GM19455 (cell line): ENCODE measurements around the gene ATP2A2.
"Not testable (repeated sequence)": the region's sequence is repeated elsewhere in the genome, so short reads cannot be mapped to it uniquely, and the experiment has no call there.

Source experiments
- ATAC-seq: cut with Tn5 transposase; IDR thresholded peaks from one replicate; pipeline ENCODE4 v1.9.1; 2021; ENCODE audit not compliant: unreplicated experiment

ATP2A2 gene

DNA sequence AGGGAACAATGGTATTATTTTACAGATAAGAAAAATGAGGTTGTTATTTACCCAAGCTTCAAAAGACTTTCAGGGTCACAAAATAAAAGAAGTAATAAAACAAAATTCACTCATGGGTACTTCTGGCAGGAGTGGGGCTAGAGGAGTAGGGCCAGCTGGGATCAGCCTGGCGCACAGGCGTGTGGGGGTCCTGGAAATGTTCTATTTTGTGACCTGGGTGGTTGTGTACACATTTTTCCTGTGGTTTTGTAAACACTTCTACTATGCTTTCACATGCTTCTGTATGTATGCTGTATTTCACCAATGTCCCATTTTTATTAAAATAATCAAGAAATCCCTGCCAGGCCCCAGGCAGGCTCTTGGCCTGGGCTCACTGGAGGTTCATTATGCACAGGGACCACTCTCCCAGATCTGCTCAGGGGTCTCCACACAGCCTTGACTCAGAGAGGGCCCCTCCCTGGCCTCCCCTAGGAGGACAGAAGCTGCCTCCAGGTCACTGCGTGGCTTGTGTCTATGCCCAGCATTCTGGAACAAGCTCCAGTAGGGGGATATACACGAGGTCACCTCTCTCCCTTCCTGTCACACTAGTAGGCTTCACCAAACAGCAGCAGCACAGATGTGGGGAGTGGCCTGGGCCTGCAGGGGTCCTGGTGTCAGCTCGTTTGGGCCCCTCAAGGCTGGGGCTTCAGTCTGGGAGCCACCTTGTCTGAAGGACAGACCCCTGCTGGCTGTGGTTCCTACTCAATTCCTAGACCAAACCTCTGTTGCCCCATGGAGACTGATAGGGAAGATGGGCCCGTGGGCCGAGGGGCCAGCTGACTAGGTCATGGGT, 84.7 kb downstream of the ATP2A2 start:
- ATAC-seq = no peak

DNA sequence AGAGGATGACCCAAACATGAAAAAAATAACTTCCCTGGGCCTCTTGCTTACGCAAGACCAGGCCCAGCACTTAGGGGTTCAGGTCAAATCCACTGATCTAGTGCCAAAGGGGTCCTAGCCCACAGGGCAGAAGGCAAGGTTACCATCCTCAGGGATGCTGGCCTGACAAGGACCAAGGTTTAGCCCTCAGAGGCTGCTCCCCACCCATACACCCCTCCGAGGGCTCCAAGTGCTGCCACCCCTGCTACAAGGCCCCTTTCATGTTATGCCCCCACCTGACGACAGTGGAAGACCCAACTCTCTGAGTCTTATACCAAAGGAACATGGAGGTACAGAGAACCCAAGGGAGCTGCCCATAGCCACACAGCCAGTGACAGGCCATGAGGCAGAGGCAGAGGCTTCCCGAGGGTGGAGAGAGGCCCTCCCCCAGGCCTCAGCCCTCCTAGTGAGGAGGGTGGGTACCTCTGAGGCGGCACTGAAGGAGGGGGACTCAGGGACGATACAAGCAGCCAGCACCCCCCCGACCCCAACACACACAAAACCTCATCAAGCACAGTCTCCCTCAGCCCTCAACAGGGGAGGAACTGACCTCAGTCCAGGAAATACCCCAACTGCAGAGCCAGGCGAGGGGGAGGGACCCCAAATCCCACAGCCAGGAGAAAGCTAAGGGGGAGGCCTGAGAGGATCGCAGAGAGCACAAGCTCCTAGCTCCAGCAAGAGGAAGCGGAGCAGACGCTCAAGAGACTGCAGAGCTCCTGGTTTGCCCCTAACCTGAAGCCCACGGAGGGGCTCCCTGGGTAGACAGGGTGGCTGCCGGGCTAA, 85.5 kb downstream of the ATP2A2 start:
- ATAC-seq = no peak

DNA sequence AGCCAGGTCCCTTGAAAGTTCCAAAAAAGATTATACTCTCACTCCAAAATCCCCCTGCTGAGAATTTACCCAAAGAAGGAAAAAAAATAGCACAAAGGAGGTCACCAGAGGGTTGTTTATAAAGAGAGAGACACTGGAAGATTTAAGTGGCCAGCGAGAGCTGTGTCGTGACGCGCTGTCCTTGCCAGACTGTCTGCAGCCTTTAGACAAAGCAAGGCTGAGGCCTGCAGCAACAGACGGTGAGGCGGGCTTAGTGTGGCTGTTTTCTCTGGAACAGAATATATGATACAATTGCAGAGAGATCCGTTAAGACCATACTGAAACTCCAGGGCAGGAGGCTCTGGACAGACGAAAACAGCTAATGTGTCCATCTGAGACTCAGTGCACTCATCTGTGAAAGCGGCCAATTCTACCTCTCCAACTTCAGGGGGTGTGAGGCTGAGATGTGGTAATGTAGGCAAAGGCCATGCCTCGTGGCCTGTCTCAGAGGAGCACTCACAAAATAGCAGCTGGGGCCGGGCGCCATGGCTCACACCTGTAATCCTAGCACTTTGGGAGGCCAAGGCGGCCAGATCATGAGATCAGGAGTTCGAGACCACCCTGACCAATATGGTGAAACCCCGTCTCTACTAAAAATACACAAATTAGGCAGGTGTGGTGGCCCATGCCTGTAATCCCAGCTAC, 86.3 kb downstream of the ATP2A2 start:
- no peak for ATAC-seq

DNA sequence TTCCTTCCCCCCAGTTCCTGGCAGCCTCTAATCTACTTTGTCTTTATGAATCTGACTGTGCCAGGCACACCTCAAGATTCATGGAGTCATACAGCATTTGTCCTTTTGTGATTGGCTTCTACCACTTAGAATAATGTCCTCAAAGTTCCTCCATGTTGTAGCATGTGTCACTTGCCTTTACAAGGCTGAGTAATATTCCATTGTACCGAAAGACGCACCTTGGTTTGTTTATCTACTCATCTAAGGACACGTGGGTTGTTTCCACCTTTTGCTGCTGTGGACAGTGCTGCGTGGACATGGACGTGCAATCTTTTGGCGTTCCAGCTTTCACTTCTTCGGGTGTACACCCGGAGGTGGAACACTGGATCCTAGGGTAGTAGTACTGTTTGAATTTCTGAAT, 88.9 kb downstream of the ATP2A2 start:
- ATAC-seq = no peak

DNA sequence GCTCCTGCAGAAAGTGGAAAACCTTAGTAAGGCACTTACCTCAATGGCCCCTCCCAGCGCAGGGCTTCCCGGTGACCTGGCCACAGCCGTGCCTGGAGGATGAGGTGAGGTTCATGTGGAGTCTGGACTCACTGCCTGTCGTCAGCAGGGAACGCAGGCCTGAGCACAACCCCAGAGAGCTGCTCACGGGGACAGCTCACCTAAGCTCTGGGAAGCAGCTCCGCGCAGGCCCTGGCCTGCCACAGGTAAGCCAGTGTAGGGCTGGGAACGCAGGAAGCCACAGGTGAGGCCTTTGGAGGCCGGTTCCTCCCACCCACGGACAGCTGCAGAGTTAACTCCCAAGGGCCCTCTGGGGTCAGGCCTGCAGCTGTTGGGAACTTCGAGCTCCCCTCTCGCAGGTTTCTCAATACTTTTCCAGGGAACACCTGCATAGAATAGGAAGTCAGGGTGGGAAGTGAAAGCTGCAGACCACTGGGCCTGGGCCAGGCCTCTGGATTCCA, 89.7 kb downstream of the ATP2A2 start:
- ATAC-seq = no peak

DNA sequence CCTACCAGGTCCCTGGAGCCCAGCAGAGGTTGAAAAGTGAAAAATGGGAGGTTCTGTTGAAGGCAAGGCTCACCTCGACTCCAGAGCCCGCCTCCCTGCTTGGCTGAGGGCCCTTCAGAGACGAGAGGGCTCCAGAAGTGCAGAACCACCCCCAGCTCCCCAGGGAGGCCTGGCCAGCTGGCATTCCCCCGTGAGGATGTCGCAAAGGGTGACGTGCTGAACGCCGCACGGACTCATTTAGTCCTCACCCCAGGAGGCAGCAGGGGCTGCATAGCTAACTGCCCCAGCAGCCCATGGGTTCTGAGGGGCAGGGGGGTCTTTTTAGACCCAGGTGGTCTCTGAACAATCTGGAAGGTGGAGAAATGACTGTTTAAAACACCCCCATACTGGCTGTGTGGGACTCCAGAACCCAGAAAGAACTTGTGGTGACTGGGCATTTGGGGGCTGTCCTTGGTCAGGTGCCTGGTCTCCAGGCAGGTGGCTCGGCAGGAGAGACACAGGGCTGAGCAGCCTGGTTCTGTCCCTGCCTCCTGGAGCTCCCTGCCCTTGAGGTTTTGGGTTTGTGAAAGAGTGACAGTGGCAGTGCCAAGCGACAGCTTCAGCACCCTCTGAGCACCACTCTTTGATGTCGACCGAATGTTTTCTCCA, 90.5 kb downstream of the ATP2A2 start:
- no peak for ATAC-seq

DNA sequence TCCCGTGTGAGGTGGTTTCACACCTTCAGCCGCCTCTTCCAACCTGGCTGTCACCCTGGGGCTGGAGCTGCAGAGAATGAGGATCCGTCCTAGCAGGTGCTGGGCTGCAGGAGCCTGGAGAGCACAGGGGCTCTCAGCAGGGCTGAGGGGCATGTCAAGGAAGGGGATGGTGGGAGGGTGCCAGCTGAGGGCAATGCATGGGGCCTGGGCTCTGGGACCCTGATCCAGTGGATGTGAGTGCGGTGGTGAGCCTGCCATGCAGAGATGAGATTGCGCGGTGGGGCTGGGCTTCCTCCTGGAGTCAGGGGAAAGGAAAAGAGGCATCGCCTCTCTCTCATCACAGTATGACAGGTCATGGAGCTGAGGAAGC, 91.0 kb downstream of the ATP2A2 start:
- ATAC-seq = no peak

DNA sequence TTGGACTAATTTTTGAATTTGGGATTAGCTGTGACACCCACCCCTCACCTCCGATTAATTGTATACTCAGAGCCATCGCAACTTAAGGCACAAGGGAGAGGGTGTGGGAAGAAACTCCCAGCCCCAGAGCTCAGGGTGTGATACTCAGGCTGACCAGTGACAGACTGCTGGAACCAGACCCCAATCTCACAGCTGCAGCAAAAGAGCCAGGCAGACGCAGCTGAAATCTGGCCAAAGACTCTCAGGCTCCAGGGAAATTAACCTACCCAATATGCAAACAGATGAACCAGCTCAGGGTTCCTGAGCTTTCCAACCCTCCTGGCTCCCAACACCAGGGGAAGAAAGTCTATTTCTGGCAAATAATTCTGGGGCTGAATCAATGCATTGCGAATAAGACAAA, 92.0 kb downstream of the ATP2A2 start:
- ATAC-seq = no peak

DNA sequence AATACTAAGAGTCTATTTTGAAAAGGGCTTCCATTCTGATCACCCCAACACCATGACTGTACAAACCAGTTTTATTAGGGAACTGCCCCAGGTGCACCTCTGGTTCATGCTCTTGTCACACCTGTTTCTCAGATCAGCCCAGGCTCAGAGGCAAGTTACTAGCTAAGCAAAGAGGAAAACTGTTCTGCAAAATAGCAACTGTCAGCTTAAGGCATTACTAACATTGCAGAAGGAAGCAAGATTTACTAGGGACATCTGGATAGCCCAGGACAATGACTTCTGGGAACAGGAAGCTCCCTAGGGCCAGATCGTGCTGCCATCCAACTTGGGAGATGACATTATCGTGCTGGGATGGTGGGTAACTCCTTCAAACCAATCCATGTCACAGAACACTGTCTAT, 92.4 kb downstream of the ATP2A2 start:
- ATAC-seq = no peak

DNA sequence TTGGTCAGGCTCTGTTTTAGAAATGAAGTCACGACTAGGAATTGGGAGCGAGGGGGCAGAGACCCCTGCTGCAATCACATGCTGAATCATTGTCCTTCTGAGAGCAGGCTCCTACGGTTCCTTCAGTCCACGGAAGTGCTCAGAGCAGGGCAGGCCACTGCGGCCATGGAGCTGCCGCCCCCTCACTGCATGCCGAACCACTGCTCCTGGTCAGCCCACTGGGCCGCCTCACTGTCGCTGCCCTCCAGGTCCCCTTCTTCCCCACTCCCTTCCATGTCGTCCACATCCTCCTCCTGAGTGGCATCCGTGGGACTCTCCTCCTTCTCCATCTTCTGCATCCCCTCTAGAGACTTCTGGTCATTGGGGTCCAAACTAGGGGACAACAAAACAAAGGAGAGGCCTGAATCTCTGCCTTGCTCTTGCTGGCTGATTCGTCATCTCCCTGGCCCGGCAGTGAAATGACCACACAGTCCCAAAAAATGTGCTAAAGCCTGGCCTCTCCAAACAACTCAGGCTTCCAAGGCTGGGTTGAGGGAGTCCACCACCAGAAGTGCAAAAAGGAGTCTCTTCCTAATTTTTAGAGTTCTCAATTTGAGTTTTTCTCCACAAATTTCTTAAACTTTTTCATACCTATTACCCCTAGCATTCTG, 93.0 kb downstream of the ATP2A2 start:
- no peak for ATAC-seq

DNA sequence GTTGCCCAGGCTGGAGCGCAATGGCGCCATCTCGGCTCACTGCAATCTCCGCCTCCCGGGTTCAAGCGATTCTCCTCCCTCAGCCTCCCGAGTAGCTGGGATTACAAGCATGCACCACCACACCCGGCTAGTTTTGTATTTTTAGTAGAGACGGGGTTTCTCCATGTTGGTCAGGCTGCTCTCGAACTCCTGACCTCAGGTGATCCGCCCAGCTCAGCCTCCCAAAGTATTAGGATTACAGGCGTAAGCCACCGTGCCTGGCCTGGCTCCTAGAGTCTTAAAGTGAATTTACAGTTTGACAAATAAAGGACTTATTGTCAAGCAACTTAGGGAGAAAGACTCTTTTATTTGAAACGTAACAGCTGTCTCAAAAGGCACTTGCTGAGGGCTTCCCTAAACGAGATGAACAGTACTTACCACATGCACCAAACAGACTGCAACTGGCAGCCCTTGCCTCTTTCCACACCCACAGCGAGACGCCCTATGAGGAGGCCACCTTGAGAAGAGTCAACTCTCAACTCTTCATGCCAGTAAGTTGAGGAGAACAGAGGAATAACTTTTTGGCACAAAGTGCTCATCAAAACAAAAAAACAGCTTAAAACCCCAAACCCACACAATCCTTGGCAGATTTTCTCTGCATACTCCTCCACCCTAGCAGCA, 97.2 kb downstream of the ATP2A2 start:
- ATAC-seq = not testable (repeated sequence)

DNA sequence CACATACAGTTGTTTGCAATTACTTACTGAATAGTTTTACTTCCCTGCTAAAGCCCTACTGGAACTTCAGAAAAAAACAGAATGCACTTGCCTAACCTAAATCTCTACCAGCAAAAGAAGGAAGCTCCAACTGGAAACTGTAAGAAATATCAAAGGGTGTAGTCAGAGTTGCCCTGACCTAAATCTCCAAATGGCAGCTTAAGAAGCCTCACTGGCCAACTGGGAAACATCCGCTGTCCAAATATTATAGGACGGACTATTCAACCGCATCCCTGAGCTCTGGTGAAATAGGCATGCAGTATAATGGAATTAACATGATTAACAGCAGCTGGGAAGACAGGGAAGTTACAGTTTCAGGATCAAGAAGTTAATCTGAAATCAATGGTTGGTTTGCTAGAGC, 98.2 kb downstream of the ATP2A2 start:
- ATAC-seq = no peak

DNA sequence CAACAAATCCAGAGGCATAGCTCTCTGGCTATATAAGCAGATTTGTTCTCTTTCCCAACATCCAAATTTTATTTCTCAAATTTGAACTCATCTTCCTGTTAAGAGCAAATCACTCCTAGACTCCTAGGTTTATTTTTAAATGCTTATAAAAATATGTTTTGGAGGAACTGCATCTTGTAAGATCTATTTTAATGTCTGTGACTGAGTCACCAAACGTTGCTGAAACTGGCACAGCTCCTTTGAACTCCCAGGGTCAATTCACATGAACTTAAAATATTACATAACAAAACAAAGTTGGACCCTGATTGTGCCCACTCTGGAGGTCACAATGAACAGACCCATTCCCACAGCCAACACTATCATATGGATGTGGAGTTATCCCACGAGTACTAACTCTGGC, 98.6 kb downstream of the ATP2A2 start:
- no peak for ATAC-seq

DNA sequence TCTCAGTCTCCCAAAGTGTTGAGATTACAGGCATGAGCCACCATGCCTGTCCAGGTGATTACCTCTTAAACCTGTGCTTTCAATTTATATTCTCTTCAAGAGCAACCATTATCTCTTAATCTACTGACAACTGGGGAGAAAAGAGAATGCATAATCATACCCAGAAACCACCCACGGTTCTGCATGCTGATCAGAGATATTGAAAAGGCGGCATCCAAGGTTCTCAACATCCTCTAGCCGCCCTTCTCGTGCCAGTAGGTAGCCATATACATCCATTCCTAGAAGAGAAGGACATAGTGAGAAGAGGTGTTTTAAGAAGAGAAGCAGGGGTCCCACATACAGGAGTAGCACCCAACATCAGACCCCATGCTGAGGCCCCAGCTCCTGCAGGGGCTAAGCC, 101.6 kb downstream of the ATP2A2 start:
- no peak for ATAC-seq
